K562 (cell line): ENCODE data around the gene SERPINA12. TPM values are rescaled to one million over a fixed set of nuclear protein-coding genes. Genes with fewer than 3 reads are reported as not detected.

Experiments
- ATAC-seq: fragments of 200-7000 bp; cut with Tn5 transposase; 3 replicates; pipeline ENCODE4 v1.9.1; 2020; ENCODE audit warnings: moderate library complexity
- BruUV-seq: library from RNA; stranded (reverse); fragments of 400-500 nt; replicated peaks from 2 replicates; lab custom pipeline; 2021; lab: Mats Ljungman, UMichigan
- CTCF ChIA-PET: fragments of 300-600 bp; formaldehyde crosslinking; extraction: SDS; loops from one replicate; lab custom pipeline; 2021; ENCODE audit warnings: low intra/inter-chr PET ratio; lab: Yijun Ruan, JAX
- POLR2A ChIA-PET: fragments of 300-600, 350-650 bp; sonication (Branson Sonifier 250); formaldehyde crosslinking; extraction: SDS; loops from one replicate; lab custom pipeline; 2021; ENCODE audit warnings: antibody characterized with exemption, inconsistent platforms; lab: Yijun Ruan, JAX
- DNase-seq, 4 experiments: peaks; one replicate each; pipeline versions ENCODE4 v3.0.0 to v3.0.0-alpha.2; 2011 to 2018; ENCODE audit warnings: low spot score in 3 of 4, mixed read lengths in 3 of 4; ENCODE audit errors: extremely low read depth in 1 of 4
- FAIRE-seq: peaks from 2 replicates; lab custom pipeline; 2011; peaks lifted over from hg19 to GRCh38; lab: Jason Lieb, UNC
- H2AFZ ChIP-seq: 2 replicates; pipeline ENCODE4 v1.6.0; 2011; ENCODE audit warnings: low read depth, low read length, control low read depth, inconsistent platforms
- H3K27ac ChIP-seq: fragments of 200-600 bp; 3 replicates; pipeline ENCODE4 v1.8.0; 2011; ENCODE audit warnings: low read depth, mild to moderate bottlenecking, control low read depth, inconsistent platforms, low read length, moderate library complexity, mixed read lengths; ENCODE audit errors: extremely low read depth
- H3K27me3 ChIP-seq, 2 experiments: fragments of 300-600 bp in 1 of 2; 2 replicates in 1 of 2; 3 replicates in 1 of 2; pipeline versions ENCODE4 v1.6.0 to v1.8.0; 2011; ENCODE audit warnings: inconsistent platforms in 2 of 2, low read length in 2 of 2, mild to moderate bottlenecking in 1 of 2, mixed read lengths in 1 of 2, moderate library complexity in 1 of 2; ENCODE audit not compliant: control insufficient read depth in 2 of 2, insufficient read depth in 2 of 2
- H3K36me3 ChIP-seq: fragments of 300-600 bp; 3 replicates; pipeline ENCODE4 v1.8.0; 2011; ENCODE audit warnings: mild to moderate bottlenecking, low read length, inconsistent platforms; ENCODE audit not compliant: control insufficient read depth, insufficient read depth
- H3K4me1 ChIP-seq, 2 experiments: fragments of 200-600 bp in 1 of 2; replicated peaks in 1 of 2; 2 replicates in 1 of 2; 3 replicates in 1 of 2; pipeline versions ENCODE4 v1.5.1 to v1.8.0; 2011; ENCODE audit warnings: inconsistent platforms in 2 of 2, low read length in 2 of 2, mild to moderate bottlenecking in 1 of 2, mixed read lengths in 1 of 2, moderate library complexity in 1 of 2; ENCODE audit not compliant: control insufficient read depth in 2 of 2, insufficient read depth in 2 of 2
- H3K4me2 ChIP-seq: 2 replicates; pipeline ENCODE4 v1.6.1; 2011; ENCODE audit warnings: low read length, control low read depth, inconsistent platforms, mixed read lengths; ENCODE audit not compliant: insufficient read depth
- H3K4me3 ChIP-seq: fragments of 200-600 bp; sonication (generic), shearing (Covaris generic); 2 replicates; pipeline ENCODE4 v1.5.1; 2016; ENCODE audit warnings: control low read depth, inconsistent platforms
- H3K79me2 ChIP-seq: fragments of 200-600 bp; 3 replicates; pipeline ENCODE4 v1.8.0; 2011; ENCODE audit warnings: low read length, inconsistent platforms; ENCODE audit not compliant: control insufficient read depth, insufficient read depth
- H3K9ac ChIP-seq, 2 experiments: 2 replicates each; pipeline versions ENCODE4 v1.6.0 to v1.6.1; 2011; ENCODE audit warnings: low read depth in 2 of 2, low read length in 2 of 2, control low read depth in 1 of 2, inconsistent platforms in 1 of 2, mild to moderate bottlenecking in 1 of 2, mixed read lengths in 1 of 2; ENCODE audit not compliant: insufficient read depth in 1 of 2
- H3K9me1 ChIP-seq: one replicate; pipeline ENCODE4 v1.6.0; 2011; ENCODE audit warnings: inconsistent platforms, mild to moderate bottlenecking, low read length, moderate library complexity; ENCODE audit not compliant: control insufficient read depth, insufficient read depth
- H3K9me3 ChIP-seq: replicated peaks from 2 replicates; pipeline ENCODE4 v1.5.1; 2011; ENCODE audit warnings: low read depth, low read length, inconsistent platforms; ENCODE audit not compliant: control insufficient read depth, insufficient read depth
- H4K20me1 ChIP-seq: replicated peaks from 2 replicates; pipeline ENCODE4 v1.6.1; 2011; ENCODE audit warnings: low read length, inconsistent platforms, mixed read lengths; ENCODE audit not compliant: control insufficient read depth, insufficient read depth
- POLR2AphosphoS5 ChIP-seq: IDR thresholded peaks from 2 replicates; pipeline ENCODE4 v1.6.1; 2011; ENCODE audit warnings: mild to moderate bottlenecking, low read depth, low read length, moderate library complexity; ENCODE audit not compliant: control insufficient read depth, insufficient read depth
- RFX1 ChIP-seq: fragments of 450-650 bp; IDR thresholded peaks from 2 replicates; pipeline ENCODE4 v1.6.1; 2016; ENCODE audit warnings: mild to moderate bottlenecking, moderate library complexity
- RFX7 ChIP-seq: fragments of 250-450 bp; sonication (Bioruptor Pico); IDR thresholded peaks from 2 replicates; pipeline ENCODE4 v1.5.1; 2021; ENCODE audit warnings: mild to moderate bottlenecking
- ZNF639 ChIP-seq, 2 experiments: fragments of 200-800 bp in 1 of 2; sonication (Bioruptor generic) in 1 of 2; sonication (generic) in 1 of 2; formaldehyde crosslinking in 1 of 2; IDR thresholded peaks in 1 of 2; conservative IDR thresholded peaks in 1 of 2; 2 replicates each; pipeline versions ENCODE4 v1.5.0 to v1.6.1; 2016 to 2020; ENCODE audit warnings: missing compliant biosample characterization in 1 of 2, missing genetic modification characterization in 1 of 2, missing genetic modification reagents in 1 of 2
- WGBS: fragments of 100-300 bp; shearing (Covaris generic); methylation state at CpG from one replicate; pipeline ENCODE4 v1.1.6; 2016; ENCODE audit warnings: low coverage, mixed read lengths; ENCODE audit not compliant: insufficient coverage; ENCODE audit errors: missing lambda C conversion rate; 5-methylcytosine and 5-hydroxymethylcytosine counted together
- in situ Hi-C: fragments of 300-500 bp; cut with MboI; formaldehyde crosslinking; loops from 4 replicates; pipeline ENCODE4 v1.15.0; 2018; ENCODE audit warnings: inconsistent platforms, mixed read lengths
- intact Hi-C: fragments of 100-400 bp; cut with micrococcal nuclease; formaldehyde crosslinking; loops from 2 replicates; pipeline ENCODE4 v1.14.2; 2022
- polyA plus RNA-seq, 8 experiments: library from polyadenylated mRNA; depleted of rRNA in 4 of 8; stranded (reverse) in 5 of 8; unstranded in 3 of 8; fragments of >200 nt; fragmentation: Nextera tagmentation in 2 of 8; fragmentation: Illumina TruSeq in 1 of 8; extraction: Ambion mirVana in 2 of 8; extraction: Trizol in 1 of 8; gene quantifications; 2 replicates each; pipeline versions ENCODE4 v1.2.1 to v1.2.3, GENCODE V29; 2011 to 2014; ENCODE audit warnings: inconsistent platforms in 1 of 8, missing spikeins in 1 of 8
- total RNA-seq, 7 experiments: library from RNA; depleted of rRNA in 6 of 7; stranded (reverse); fragments of >200 nt in 6 of 7; fragmentation: Illumina TruSeq in 2 of 7; extraction: Trizol in 2 of 7; gene quantifications; 2 replicates each; pipeline versions ENCODE4 v1.2.1 to v1.2.3, GENCODE V29; 2011 to 2021; ENCODE audit warnings: low replicate concordance in 1 of 7

SERPINA12 gene
- total and polyA plus RNA-seq, 9 of the 15 experiments (the other 6 are each of a cell fraction or from before 2014, with no cell fraction given), result not detected

- Histone ChIP-seq H3K4me1 (no peaks in the 10 kb centered on the region), H3K4me3 (no peak overlapping the region), H3K36me3 (no peaks in the 10 kb centered on the region), H2AFZ (no peak overlapping the region), H3K27me3 (peaks cover 0 to 6% of the 10 kb centered on the region in 2 experiments; a peak in 2 of 5 replicates), H4K20me1 (no peaks in the 10 kb centered on the region), H3K9me3 (no peaks in the 10 kb centered on the region), H3K9me1 (no peaks in the 10 kb centered on the region), H3K4me2 (no peak overlapping the region), H3K79me2 (no peaks in the 10 kb centered on the region), H3K27ac (no peak overlapping the region), H3K9ac (no peak overlapping the region)
- TF ChIP-seq ZNF639 (CRISPR knock-in tag; conservative IDR thresholded peaks at IDR 0.05 in 1 of 2, IDR thresholded peaks at IDR 0.05 in 1 of 2) (no peak), RFX1 (peak; percentile 76), RFX7 (CRISPR knock-in tag) (no peak), POLR2AphosphoS5 (no peak)
- DNase-seq (peak in 1 of 4 experiments; percentile 2), ATAC-seq (no peak), FAIRE-seq (no peak)
- in situ Hi-C loops, result no loop called here
- no TSS peak for BruUV-seq
- intact Hi-C loops, result no loop called here
- POLR2A ChIA-PET, result no interaction called here
- 2% methylated on average over 9 of the region's 15 CpGs for WGBS
- CTCF ChIA-PET, result no interaction called here
Observed at GRCh38 chr14:94545131-94545841, 36.0 kb upstream of the SERPINA12 start.
